PC-3 (cell line): ENCODE results near the gene TLCD2.

Experiments
- EZH2 ChIP-seq: fragments of 300-600 bp; sonication (generic); IDR thresholded peaks from one replicate; pipeline ENCODE4 v1.6.1; 2017; ENCODE audit warnings: antibody characterized with exemption, mild to moderate bottlenecking, low read length; ENCODE audit not compliant: unreplicated experiment
- TF ChIP-seq, protein P1 (sequence below): fragments of 300-600 bp; sonication (generic); conservative IDR thresholded peaks from 2 replicates; pipeline ENCODE4 v1.5.1; 2017; ENCODE audit warnings: antibody characterized with exemption, low read depth, mild to moderate bottlenecking, low read length

DNA sequence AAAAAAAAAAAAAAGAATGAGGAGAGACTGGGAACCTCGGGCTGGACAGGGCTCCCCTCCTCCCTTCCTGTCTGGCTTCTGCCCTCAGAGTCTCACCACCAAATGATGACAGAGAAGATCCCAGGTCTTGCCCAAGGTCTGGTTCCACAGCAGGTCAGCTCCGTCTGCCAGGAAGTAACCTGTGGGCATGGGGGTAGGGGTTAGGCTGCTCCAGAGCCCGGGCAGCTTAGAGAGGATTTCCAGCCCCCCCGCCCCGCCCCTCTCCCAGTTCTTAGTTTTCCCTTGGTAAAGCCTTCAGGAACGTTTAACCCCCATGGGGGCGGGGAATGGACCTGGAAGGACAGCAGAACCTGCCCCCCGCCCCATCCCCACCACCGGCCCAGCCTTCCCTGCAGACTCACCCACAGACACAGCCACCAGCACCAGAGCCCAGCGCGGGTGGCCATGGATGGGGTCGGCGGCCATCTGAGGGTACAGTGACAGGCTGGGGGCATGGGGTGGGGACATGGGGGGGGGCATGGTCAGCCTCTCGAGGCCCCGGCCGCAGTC lies 700 bp downstream of the TLCD2 start:
- TF ChIP-seq, protein P1, sequence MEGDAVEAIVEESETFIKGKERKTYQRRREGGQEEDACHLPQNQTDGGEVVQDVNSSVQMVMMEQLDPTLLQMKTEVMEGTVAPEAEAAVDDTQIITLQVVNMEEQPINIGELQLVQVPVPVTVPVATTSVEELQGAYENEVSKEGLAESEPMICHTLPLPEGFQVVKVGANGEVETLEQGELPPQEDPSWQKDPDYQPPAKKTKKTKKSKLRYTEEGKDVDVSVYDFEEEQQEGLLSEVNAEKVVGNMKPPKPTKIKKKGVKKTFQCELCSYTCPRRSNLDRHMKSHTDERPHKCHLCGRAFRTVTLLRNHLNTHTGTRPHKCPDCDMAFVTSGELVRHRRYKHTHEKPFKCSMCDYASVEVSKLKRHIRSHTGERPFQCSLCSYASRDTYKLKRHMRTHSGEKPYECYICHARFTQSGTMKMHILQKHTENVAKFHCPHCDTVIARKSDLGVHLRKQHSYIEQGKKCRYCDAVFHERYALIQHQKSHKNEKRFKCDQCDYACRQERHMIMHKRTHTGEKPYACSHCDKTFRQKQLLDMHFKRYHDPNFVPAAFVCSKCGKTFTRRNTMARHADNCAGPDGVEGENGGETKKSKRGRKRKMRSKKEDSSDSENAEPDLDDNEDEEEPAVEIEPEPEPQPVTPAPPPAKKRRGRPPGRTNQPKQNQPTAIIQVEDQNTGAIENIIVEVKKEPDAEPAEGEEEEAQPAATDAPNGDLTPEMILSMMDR: no peak
- TF ChIP-seq EZH2: no peak
